ENCODE results near the gene GSG1L. TPM values are rescaled to one million over a fixed set of nuclear protein-coding genes. Genes with fewer than 3 reads are reported as not detected.

GSG1L gene
- total RNA-seq, 2 experiments from 2014 or later = not detected

- H3K27ac Mint-ChIP-seq = no peak overlapping the region
- ChIA-PET CTCF (no interaction called here), POLR2A (no interaction called here)
- H3K4me3 Mint-ChIP-seq = no peak overlapping the region
- no peaks in the 10 kb centered on the region for H3K4me1 Mint-ChIP-seq
- no peak for DNase-seq
- peaks cover 3% of the 10 kb centered on the region for H3K36me3 Mint-ChIP-seq (ENCODE audit: low read depth)
- H3K9me3 Mint-ChIP-seq = peaks cover 6% of the 10 kb centered on the region
- H3K27me3 Mint-ChIP-seq = no peaks in the 10 kb centered on the region
Observed at GRCh38 chr16:27764869-27765675, 298.4 kb downstream of the GSG1L start.

- H3K27ac Mint-ChIP-seq = no peak overlapping the region
- peaks cover 3% of the 10 kb centered on the region for H3K36me3 Mint-ChIP-seq (ENCODE audit: low read depth)
- peaks cover 6% of the 10 kb centered on the region for H3K9me3 Mint-ChIP-seq
- H3K4me3 Mint-ChIP-seq = no peak overlapping the region
- CTCF ChIA-PET = no interaction called here
- H3K4me1 Mint-ChIP-seq = peaks cover 3% of the 10 kb centered on the region
- DNase-seq = no peak
- no peaks in the 10 kb centered on the region for H3K27me3 Mint-ChIP-seq
- POLR2A ChIA-PET = no interaction called here
Observed at GRCh38 chr16:27764427-27764826, 299.1 kb downstream of the GSG1L start.

- H3K27ac Mint-ChIP-seq = no peak overlapping the region
- ChIA-PET POLR2A (no interaction called here), CTCF (no interaction called here)
Observed at GRCh38 chr16:27762441-27762840, 301.1 kb downstream of the GSG1L start.

GRCh38 chr16:27761816-27762215, 301.7 kb downstream of the GSG1L start:
- no peak for DNase-seq
- ChIA-PET POLR2A (no interaction called here), CTCF (no interaction called here)
- Mint-ChIP-seq H3K27ac (no peak overlapping the region), H3K27me3 (no peaks in the 10 kb centered on the region), H3K4me3 (no peak overlapping the region), H3K9me3 (peaks cover 6% of the 10 kb centered on the region), H3K4me1 (peaks cover 3% of the 10 kb centered on the region), H3K36me3 (ENCODE audit: low read depth) (peaks cover 3% of the 10 kb centered on the region)

More at GRCh38 chr16:27762441-27762840, 301.1 kb downstream of the GSG1L start:
- H3K36me3 Mint-ChIP-seq (ENCODE audit: low read depth) = peaks cover 3% of the 10 kb centered on the region
- peaks cover 3% of the 10 kb centered on the region for H3K4me1 Mint-ChIP-seq
- H3K9me3 Mint-ChIP-seq = peaks cover 6% of the 10 kb centered on the region
- no peak for DNase-seq
- no peak overlapping the region for H3K4me3 Mint-ChIP-seq
- no peaks in the 10 kb centered on the region for H3K27me3 Mint-ChIP-seq

- CTCF ChIA-PET = no interaction called here
- H3K4me1 Mint-ChIP-seq = peaks cover 3% of the 10 kb centered on the region
- H3K36me3 Mint-ChIP-seq (ENCODE audit: low read depth) = peaks cover 3% of the 10 kb centered on the region
- DNase-seq = no peak
- H3K4me3 Mint-ChIP-seq = no peak overlapping the region
- H3K9me3 Mint-ChIP-seq = peaks cover 6% of the 10 kb centered on the region
- no peak overlapping the region for H3K27ac Mint-ChIP-seq
- no peaks in the 10 kb centered on the region for H3K27me3 Mint-ChIP-seq
- POLR2A ChIA-PET = no interaction called here
Observed at GRCh38 chr16:27760789-27761176, 302.7 kb downstream of the GSG1L start.

GRCh38 chr16:27759967-27760788, 303.3 kb downstream of the GSG1L start:
- ChIA-PET POLR2A (interaction anchor here (0.6 kb wide), 1 partner anchor 112 kb away, joined by 3 read pairs; no protein-coding TSS in a partner anchor), CTCF (interaction anchor here (1.2 kb wide), 1 partner anchor 21 kb away, joined by 3 read pairs; no protein-coding TSS in a partner anchor)
- no peak overlapping the region for H3K27ac Mint-ChIP-seq
- peaks cover 3% of the 10 kb centered on the region for H3K36me3 Mint-ChIP-seq (ENCODE audit: low read depth)
- no peaks in the 10 kb centered on the region for H3K27me3 Mint-ChIP-seq
- no peak overlapping the region for H3K4me3 Mint-ChIP-seq
- H3K4me1 Mint-ChIP-seq = peaks cover 3% of the 10 kb centered on the region
- peaks cover 6% of the 10 kb centered on the region for H3K9me3 Mint-ChIP-seq
- no peak for DNase-seq

- ChIA-PET POLR2A (interaction anchor here (0.6 kb wide), 1 partner anchor 179 kb away, joined by 4 read pairs; no protein-coding TSS in a partner anchor), CTCF (interaction anchor here (1.2 kb wide), 1 partner anchor 21 kb away, joined by 3 read pairs; no protein-coding TSS in a partner anchor)
- Mint-ChIP-seq H3K36me3 (ENCODE audit: low read depth) (peaks cover 3% of the 10 kb centered on the region), H3K4me3 (no peak overlapping the region), H3K9me3 (peaks cover 4% of the 10 kb centered on the region), H3K27ac (no peak overlapping the region), H3K27me3 (no peaks in the 10 kb centered on the region), H3K4me1 (peaks cover 3% of the 10 kb centered on the region)
- DNase-seq = no peak
Observed at GRCh38 chr16:27759301-27759871, 304.1 kb downstream of the GSG1L start.

- Mint-ChIP-seq H3K27me3 (no peaks in the 10 kb centered on the region), H3K9me3 (no peaks in the 10 kb centered on the region), H3K4me1 (peaks cover 3% of the 10 kb centered on the region), H3K27ac (no peak overlapping the region), H3K4me3 (no peak overlapping the region), H3K36me3 (ENCODE audit: low read depth) (no peaks in the 10 kb centered on the region)
- POLR2A ChIA-PET = no interaction called here
- CTCF ChIA-PET = no interaction called here
- DNase-seq = no peak
Observed at GRCh38 chr16:27758544-27758943, 305.0 kb downstream of the GSG1L start.

- ChIA-PET CTCF (interaction anchor here (0.6 kb wide), 1 partner anchor 403 kb away, joined by 3 read pairs; no protein-coding TSS in a partner anchor), POLR2A (no interaction called here)
- Mint-ChIP-seq H3K4me1 (peaks cover 3% of the 10 kb centered on the region), H3K36me3 (ENCODE audit: low read depth) (no peaks in the 10 kb centered on the region), H3K4me3 (no peak overlapping the region), H3K9me3 (no peaks in the 10 kb centered on the region), H3K27ac (no peak overlapping the region), H3K27me3 (no peaks in the 10 kb centered on the region)
- DNase-seq = no peak
Observed at GRCh38 chr16:27756206-27756970, 307.1 kb downstream of the GSG1L start.

- Mint-ChIP-seq H3K9me3 (no peaks in the 10 kb centered on the region), H3K4me1 (peaks cover 3% of the 10 kb centered on the region), H3K27ac (peak overlapping the region; percentile 63), H3K36me3 (ENCODE audit: low read depth) (no peaks in the 10 kb centered on the region), H3K4me3 (no peak overlapping the region), H3K27me3 (no peaks in the 10 kb centered on the region)
- ChIA-PET CTCF (no interaction called here), POLR2A (no interaction called here)
- DNase-seq = no peak
Observed at GRCh38 chr16:27754788-27755690, 308.5 kb downstream of the GSG1L start.

- CTCF ChIA-PET = interaction anchor here (1.2 kb wide), 1 partner anchor 46 kb away, joined by 4 read pairs; no protein-coding TSS in a partner anchor
- no peak for DNase-seq
Observed at GRCh38 chr16:27753563-27753962, 310.0 kb downstream of the GSG1L start.

GRCh38 chr16:27752241-27752640, 311.3 kb downstream of the GSG1L start:
- CTCF ChIA-PET = no interaction called here
- POLR2A ChIA-PET = no interaction called here
- peaks cover 4% of the 10 kb centered on the region for H3K4me1 Mint-ChIP-seq
- no peaks in the 10 kb centered on the region for H3K27me3 Mint-ChIP-seq
- DNase-seq = no peak
- H3K27ac Mint-ChIP-seq = no peak overlapping the region
- no peaks in the 10 kb centered on the region for H3K9me3 Mint-ChIP-seq
- H3K4me3 Mint-ChIP-seq = no peak overlapping the region
- H3K36me3 Mint-ChIP-seq (ENCODE audit: low read depth) = no peaks in the 10 kb centered on the region

More at GRCh38 chr16:27753563-27753962, 310.0 kb downstream of the GSG1L start:
- H3K27me3 Mint-ChIP-seq = no peaks in the 10 kb centered on the region
- H3K36me3 Mint-ChIP-seq (ENCODE audit: low read depth) = no peaks in the 10 kb centered on the region
- H3K27ac Mint-ChIP-seq = no peak overlapping the region
- POLR2A ChIA-PET = no interaction called here
- no peaks in the 10 kb centered on the region for H3K9me3 Mint-ChIP-seq
- peaks cover 4% of the 10 kb centered on the region for H3K4me1 Mint-ChIP-seq
- H3K4me3 Mint-ChIP-seq = no peak overlapping the region

Measured in activated CD4-positive, alpha-beta T cell treated with anti-CD3 and anti-CD28 coated beads, Interleukin-2, amount 10 ng/mL, durations not matched to agents 7 days and 5 days (primary cell).